Fibroblast of lung (primary cell): ENCODE data around the gene GLB1L3. TPM values are rescaled to one million over a fixed set of nuclear protein-coding genes. Genes with fewer than 3 reads are reported as not detected.

Experiments used
- DNase-seq, 2 donors: peaks; one replicate each; pipeline versions ENCODE4 v3.0.0 to v3.0.0-alpha.2; 2010; ENCODE audit warnings: low read depth in 2 of 2
- H2AFZ ChIP-seq: 2 replicates; pipeline ENCODE4 v1.5.1; 2012; ENCODE audit warnings: low read length, control low read depth, inconsistent platforms
- H3K27ac ChIP-seq: 2 replicates; pipeline ENCODE4 v1.5.1; 2011; ENCODE audit warnings: low read length, control low read depth; ENCODE audit not compliant: insufficient read depth
- H3K27me3 ChIP-seq: 2 replicates; pipeline ENCODE4 v1.5.1; 2011; ENCODE audit warnings: mild to moderate bottlenecking, low read length; ENCODE audit not compliant: control insufficient read depth, insufficient read depth
- H3K36me3 ChIP-seq: 2 replicates; pipeline ENCODE4 v1.5.1; 2011; ENCODE audit warnings: low read length; ENCODE audit not compliant: control insufficient read depth, insufficient read depth
- H3K4me1 ChIP-seq: 2 replicates; pipeline ENCODE4 v1.5.1; 2011; ENCODE audit warnings: low read length; ENCODE audit not compliant: control insufficient read depth, insufficient read depth; ENCODE audit errors: extremely low read depth
- H3K4me2 ChIP-seq: 2 replicates; pipeline ENCODE4 v1.5.1; 2011; ENCODE audit warnings: low read length, control low read depth; ENCODE audit not compliant: insufficient read depth; ENCODE audit errors: extremely low read depth
- H3K4me3 ChIP-seq, 4 experiments: fragments of 200-600 bp in 1 of 4; sonication (generic) in 1 of 4; replicated peaks in 1 of 4; 2 replicates each; pipeline ENCODE4 v1.5.1; 2011 to 2016; ENCODE audit warnings: low read length in 4 of 4, low read depth in 3 of 4, mild to moderate bottlenecking in 3 of 4, control low read depth in 2 of 4, inconsistent platforms in 1 of 4, mixed read lengths in 1 of 4; ENCODE audit not compliant: insufficient read depth in 1 of 4; ENCODE audit errors: control extremely low read depth in 1 of 4
- H3K79me2 ChIP-seq: 2 replicates; pipeline ENCODE4 v1.5.1; 2012; ENCODE audit warnings: mild to moderate bottlenecking, low read length, inconsistent platforms; ENCODE audit not compliant: control insufficient read depth, insufficient read depth
- H3K9ac ChIP-seq: 2 replicates; pipeline ENCODE4 v1.5.1; 2011; ENCODE audit warnings: mild to moderate bottlenecking, low read length, control low read depth; ENCODE audit not compliant: insufficient read depth
- H3K9me3 ChIP-seq: 2 replicates; pipeline ENCODE4 v1.5.1; 2012; ENCODE audit warnings: low read depth, low read length; ENCODE audit not compliant: control insufficient read depth, insufficient read depth
- H4K20me1 ChIP-seq: 2 replicates; pipeline ENCODE4 v1.5.1; 2011; ENCODE audit warnings: low read length; ENCODE audit not compliant: control insufficient read depth, insufficient read depth; ENCODE audit errors: extremely low read depth
- EZH2 ChIP-seq: IDR thresholded peaks from 2 replicates; pipeline ENCODE4 v1.5.1; 2012; ENCODE audit warnings: low read length, control low read depth, mild to moderate bottlenecking; ENCODE audit errors: missing control alignments
- polyA plus RNA-seq, 2 donors: library from polyadenylated mRNA; depleted of rRNA in 1 of 2; stranded (reverse) in 1 of 2; unstranded in 1 of 2; fragments of >200 nt; gene quantifications; 2 replicates each; pipeline ENCODE4 v1.2.1, GENCODE V29; 2011 to 2012; ENCODE audit warnings: missing spikeins in 1 of 2
- total RNA-seq: library from RNA; depleted of rRNA; stranded (reverse); fragments of >200 nt; gene quantifications from 2 replicates; pipeline ENCODE4 v1.2.1, GENCODE V29; 2014
- TF ChIP-seq, protein P1 (sequence below), 2 donors: IDR thresholded peaks in 1 of 2; conservative IDR thresholded peaks in 1 of 2; 1 replicate in 1 of 2; 2 replicates in 1 of 2; pipeline ENCODE4 v1.5.1; 2011 to 2012; ENCODE audit warnings: low read length in 2 of 2, control low read depth in 1 of 2, inconsistent platforms in 1 of 2, low read depth in 1 of 2, mild to moderate bottlenecking in 1 of 2

GLB1L3 gene
- total and polyA plus RNA-seq, 2 donors (not counting 1 experiment from before 2014, with no cell fraction given), result not detected

DNA sequence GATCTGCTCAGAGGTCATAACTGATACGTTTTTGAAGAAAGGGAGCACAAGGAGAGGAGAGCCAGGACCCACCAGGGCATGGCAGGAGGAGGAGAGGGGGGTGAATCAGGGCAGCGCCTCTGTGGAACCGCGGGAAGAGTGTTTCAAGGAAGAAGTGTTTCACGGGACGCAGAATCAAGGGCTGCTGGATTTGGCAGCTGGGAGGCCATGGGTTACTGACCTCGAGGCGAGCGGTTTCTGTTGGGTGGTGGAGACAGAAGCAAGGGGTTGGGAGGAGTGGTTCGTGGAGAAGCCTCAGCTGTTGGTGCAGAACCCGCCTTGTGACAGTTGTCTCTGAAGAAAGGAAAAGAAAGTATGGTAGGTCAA lies 38.6 kb upstream of the GLB1L3 start:
- TF ChIP-seq, protein P1, sequence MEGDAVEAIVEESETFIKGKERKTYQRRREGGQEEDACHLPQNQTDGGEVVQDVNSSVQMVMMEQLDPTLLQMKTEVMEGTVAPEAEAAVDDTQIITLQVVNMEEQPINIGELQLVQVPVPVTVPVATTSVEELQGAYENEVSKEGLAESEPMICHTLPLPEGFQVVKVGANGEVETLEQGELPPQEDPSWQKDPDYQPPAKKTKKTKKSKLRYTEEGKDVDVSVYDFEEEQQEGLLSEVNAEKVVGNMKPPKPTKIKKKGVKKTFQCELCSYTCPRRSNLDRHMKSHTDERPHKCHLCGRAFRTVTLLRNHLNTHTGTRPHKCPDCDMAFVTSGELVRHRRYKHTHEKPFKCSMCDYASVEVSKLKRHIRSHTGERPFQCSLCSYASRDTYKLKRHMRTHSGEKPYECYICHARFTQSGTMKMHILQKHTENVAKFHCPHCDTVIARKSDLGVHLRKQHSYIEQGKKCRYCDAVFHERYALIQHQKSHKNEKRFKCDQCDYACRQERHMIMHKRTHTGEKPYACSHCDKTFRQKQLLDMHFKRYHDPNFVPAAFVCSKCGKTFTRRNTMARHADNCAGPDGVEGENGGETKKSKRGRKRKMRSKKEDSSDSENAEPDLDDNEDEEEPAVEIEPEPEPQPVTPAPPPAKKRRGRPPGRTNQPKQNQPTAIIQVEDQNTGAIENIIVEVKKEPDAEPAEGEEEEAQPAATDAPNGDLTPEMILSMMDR (conservative IDR thresholded peaks at IDR 0.05 in 1 of 2, IDR thresholded peaks at IDR 0.05 in 1 of 2; ENCODE audit: low read depth in 1 of 2, low read length in 2 of 2), result no peak
- TF ChIP-seq EZH2, result no peak

DNA sequence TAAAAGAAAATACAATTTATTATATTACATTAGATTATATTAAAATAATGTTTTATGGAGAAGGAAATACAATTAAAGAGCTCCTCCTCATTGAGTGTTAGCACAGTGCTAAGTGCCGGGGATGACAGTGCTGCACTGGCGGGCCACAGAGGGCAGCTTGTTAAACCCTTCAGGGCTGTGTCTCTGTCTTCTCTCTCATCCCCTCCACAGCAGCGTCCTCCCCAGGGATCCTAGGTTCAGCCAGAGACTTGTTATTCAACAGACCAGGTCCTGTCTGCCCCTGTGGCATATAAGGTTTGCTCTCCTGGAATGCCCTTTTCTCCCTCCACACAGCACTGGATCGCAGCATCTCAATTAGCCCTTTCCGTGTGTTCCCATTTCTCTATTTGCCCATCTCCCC lies 37.2 kb upstream of the GLB1L3 start:
- H3K4me2 ChIP-seq, result no peak overlapping the region
- peaks cover 7% of the 10 kb centered on the region for H3K36me3 ChIP-seq
- H3K27me3 ChIP-seq, result no peaks in the 10 kb centered on the region
- DNase-seq, result no peak
- H3K4me1 ChIP-seq, result no peaks in the 10 kb centered on the region
- no peaks in the 10 kb centered on the region for H4K20me1 ChIP-seq
- no peak overlapping the region for H3K4me3 ChIP-seq
- TF ChIP-seq EZH2, result no peak
- TF ChIP-seq, protein P1 (conservative IDR thresholded peaks at IDR 0.05 in 1 of 2, IDR thresholded peaks at IDR 0.05 in 1 of 2; ENCODE audit: low read depth in 1 of 2, low read length in 2 of 2), result no peak
- H3K9me3 ChIP-seq, result no peaks in the 10 kb centered on the region
- H3K9ac ChIP-seq, result no peak overlapping the region
- H3K27ac ChIP-seq, result no peak overlapping the region
- no peak overlapping the region for H2AFZ ChIP-seq
- H3K79me2 ChIP-seq, result no peaks in the 10 kb centered on the region

More for the DNA sequence above, 38.6 kb upstream of the GLB1L3 start:
- no peak for DNase-seq
- H3K4me2 ChIP-seq, result no peak overlapping the region
- H3K79me2 ChIP-seq, result peaks cover 3% of the 10 kb centered on the region
- no peak overlapping the region for H3K27ac ChIP-seq
- no peaks in the 10 kb centered on the region for H3K27me3 ChIP-seq
- no peak overlapping the region for H3K9ac ChIP-seq
- no peak overlapping the region for H3K4me3 ChIP-seq
- no peak overlapping the region for H2AFZ ChIP-seq
- H3K4me1 ChIP-seq, result no peaks in the 10 kb centered on the region
- H3K36me3 ChIP-seq, result peaks cover 3% of the 10 kb centered on the region
- H3K9me3 ChIP-seq, result no peaks in the 10 kb centered on the region
- no peaks in the 10 kb centered on the region for H4K20me1 ChIP-seq

DNA sequence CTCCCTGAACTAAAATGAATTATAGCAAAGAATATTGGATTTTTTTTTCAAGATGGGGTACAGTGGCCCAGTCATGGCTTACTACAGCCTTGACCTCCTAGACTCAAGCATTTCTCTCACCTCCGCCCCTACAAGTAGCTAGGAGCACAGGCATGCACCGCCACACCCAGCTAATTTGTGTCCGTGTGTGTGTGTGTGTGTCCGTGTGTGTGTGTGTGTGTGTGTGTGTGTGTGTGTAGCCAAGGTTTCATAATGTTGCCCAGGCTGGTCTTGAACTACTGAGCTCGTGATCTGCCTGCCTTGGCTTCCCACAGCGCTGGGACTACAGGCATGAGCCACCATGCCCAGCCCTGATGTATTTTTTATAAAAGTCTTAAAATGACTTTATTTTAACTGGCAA lies 35.6 kb upstream of the GLB1L3 start:
- H3K9me3 ChIP-seq, result no peaks in the 10 kb centered on the region
- H2AFZ ChIP-seq, result no peak overlapping the region
- no peak for TF ChIP-seq EZH2
- TF ChIP-seq, protein P1 (conservative IDR thresholded peaks at IDR 0.05 in 1 of 2, IDR thresholded peaks at IDR 0.05 in 1 of 2; ENCODE audit: low read depth in 1 of 2, low read length in 2 of 2), result no peak
- H3K4me1 ChIP-seq, result no peaks in the 10 kb centered on the region
- H3K27ac ChIP-seq, result no peak overlapping the region
- DNase-seq, result no peak
- H4K20me1 ChIP-seq, result no peaks in the 10 kb centered on the region
- no peak overlapping the region for H3K9ac ChIP-seq
- H3K27me3 ChIP-seq, result no peaks in the 10 kb centered on the region
- no peak overlapping the region for H3K4me2 ChIP-seq
- no peak overlapping the region for H3K4me3 ChIP-seq
- H3K36me3 ChIP-seq, result peaks cover 14% of the 10 kb centered on the region
- no peaks in the 10 kb centered on the region for H3K79me2 ChIP-seq
